K562 (cell line): ENCODE data around the gene GMIP. TPM values are rescaled to one million over a fixed set of nuclear protein-coding genes. Genes with fewer than 3 reads are reported as not detected.
A peak's percentile ranks its signal among the peaks of the same experiment; 100 is the strongest.

Source experiments
- BDP1 ChIP-seq: IDR thresholded peaks from 3 replicates; pipeline ENCODE4 v1.6.1; 2011; ENCODE audit not compliant: insufficient read length, insufficient read depth
- BRD4 ChIP-seq: fragments of 200-600 bp; sonication (generic); IDR thresholded peaks from 2 replicates; pipeline ENCODE4 v1.6.1; 2017; ENCODE audit warnings: inconsistent platforms
- CTCFL ChIP-seq: IDR thresholded peaks from 2 replicates; pipeline ENCODE4 v1.6.1; 2011; ENCODE audit warnings: borderline replicate concordance, low read depth, mild to moderate bottlenecking, moderate library complexity, low read length; ENCODE audit not compliant: insufficient read depth, poor library complexity, severe bottlenecking
- GTF2A2 ChIP-seq: IDR thresholded peaks from 2 replicates; pipeline ENCODE4 v1.6.1; 2016; ENCODE audit warnings: mild to moderate bottlenecking, missing genetic modification characterization, missing compliant biosample characterization
- HNRNPLL ChIP-seq: fragments of 200-400 bp; formaldehyde crosslinking; IDR thresholded peaks from 2 replicates; pipeline ENCODE4 v1.6.1; 2017; ENCODE audit warnings: low read length, low read depth, mild to moderate bottlenecking; ENCODE audit not compliant: poor library complexity, severe bottlenecking
- LCOR ChIP-seq: sonication (generic); formaldehyde crosslinking; IDR thresholded peaks from 2 replicates; pipeline ENCODE4 v1.8.0; 2022; ENCODE audit warnings: mild to moderate bottlenecking, missing genetic modification reagents
- NFRKB ChIP-seq: fragments of 450-650 bp; IDR thresholded peaks from 2 replicates; pipeline ENCODE4 v1.6.1; 2016; ENCODE audit warnings: low read depth
- PKNOX1 ChIP-seq: fragments of 450-650 bp; IDR thresholded peaks from 2 replicates; pipeline ENCODE4 v1.6.1; 2016
- POLR2G ChIP-seq: fragments of 200-400 bp; formaldehyde crosslinking; IDR thresholded peaks from 2 replicates; pipeline ENCODE4 v1.6.1; 2017; ENCODE audit warnings: low read depth, mild to moderate bottlenecking, antibody characterized with exemption, low read length, moderate library complexity
- SAP30 ChIP-seq: fragments of 200-600 bp; sonication (generic); IDR thresholded peaks from 2 replicates; pipeline ENCODE4 v1.6.1; 2012; ENCODE audit warnings: borderline replicate concordance, low read depth, mild to moderate bottlenecking, moderate library complexity, low read length, control low read depth, inconsistent platforms; ENCODE audit not compliant: insufficient read depth, poor library complexity, severe bottlenecking
- SMARCE1 ChIP-seq: fragments of 450-650 bp; IDR thresholded peaks from 2 replicates; pipeline ENCODE4 v1.7.1; 2016; ENCODE audit warnings: mild to moderate bottlenecking
- TAF9B ChIP-seq: fragments of 450-650 bp; IDR thresholded peaks from 2 replicates; pipeline ENCODE4 v1.6.1; 2018; ENCODE audit warnings: mild to moderate bottlenecking; ENCODE audit not compliant: partially characterized antibody
- TFAP4 ChIP-seq: sonication (generic); formaldehyde crosslinking; IDR thresholded peaks from 2 replicates; pipeline ENCODE4 v1.8.0; 2022; ENCODE audit warnings: missing genetic modification reagents, mild to moderate bottlenecking, moderate library complexity, borderline replicate concordance
- YBX1 ChIP-seq: fragments of 450-650 bp; IDR thresholded peaks from 2 replicates; pipeline ENCODE4 v1.7.1; 2016; ENCODE audit warnings: mild to moderate bottlenecking
- ZEB2 ChIP-seq: fragments of 450-650 bp; IDR thresholded peaks from 2 replicates; pipeline ENCODE4 v1.6.1; 2016
- ZMIZ1 ChIP-seq, 2 experiments: fragments of 150-350 bp in 1 of 2; IDR thresholded peaks; 2 replicates each; pipeline ENCODE4 v1.6.1; 2012 to 2016; ENCODE audit warnings: low read depth in 2 of 2, low read length in 2 of 2, mild to moderate bottlenecking in 1 of 2, moderate library complexity in 1 of 2
- ZNF431 ChIP-seq: sonication (generic); formaldehyde crosslinking; IDR thresholded peaks from 2 replicates; pipeline ENCODE4 v1.8.0; 2022; ENCODE audit warnings: mild to moderate bottlenecking, missing genetic modification reagents
- polyA plus RNA-seq, 8 experiments: library from polyadenylated mRNA; depleted of rRNA in 4 of 8; stranded (reverse) in 5 of 8; unstranded in 3 of 8; fragments of >200 nt; fragmentation: Nextera tagmentation in 2 of 8; fragmentation: Illumina TruSeq in 1 of 8; extraction: Ambion mirVana in 2 of 8; extraction: Trizol in 1 of 8; gene quantifications; 2 replicates each; pipeline versions ENCODE4 v1.2.1 to v1.2.3, GENCODE V29; 2011 to 2014; ENCODE audit warnings: inconsistent platforms in 1 of 8, missing spikeins in 1 of 8
- total RNA-seq, 7 experiments: library from RNA; depleted of rRNA in 6 of 7; stranded (reverse); fragments of >200 nt in 6 of 7; fragmentation: Illumina TruSeq in 2 of 7; extraction: Trizol in 2 of 7; gene quantifications; 2 replicates each; pipeline versions ENCODE4 v1.2.1 to v1.2.3, GENCODE V29; 2011 to 2021; ENCODE audit warnings: low replicate concordance in 1 of 7

The GMIP gene
- total and polyA plus RNA-seq, 9 of the 15 experiments (the other 6 are each of a cell fraction or from before 2014, with no cell fraction given) = 0.14 to 15.8 (median 3.2) TPM

GRCh38 chr19:19643158-19644053, at the start of gene GMIP (continued):
- TF ChIP-seq PKNOX1 (peak; percentile 37), TFAP4 (CRISPR knock-in tag) (peak; percentile 46; the same call in 1 of the 2 replicates), NFRKB (no peak), HNRNPLL (peak; percentile 19), SAP30 (no peak), BRD4 (peak; percentile 59; the same call in 1 of the 2 replicates), POLR2G (peak; percentile 90), ZNF431 (0 out of 2 replicates have a peak, but pooled peaks have one; percentile 6), ZMIZ1 (IDR thresholded peaks at IDR 0.05; ENCODE audit: low read depth in 2 of 2, low read length in 2 of 2) (no peak), GTF2A2 (tag) (no peak), CTCFL (peak; percentile 89), LCOR (CRISPR knock-in tag) (0 out of 2 replicates have a peak, but pooled peaks have one; percentile 17), TAF9B (no peak), YBX1 (no peak), SMARCE1 (0 out of 2 replicates have a peak, but pooled peaks have one; percentile 8), ZEB2 (peak; percentile 85), BDP1 (no peak)
